C4-2B (cell line): ENCODE measurements around the gene TFB1M.
"Not testable (repeated sequence)": the region's sequence is repeated elsewhere in the genome, so short reads cannot be mapped to it uniquely, and the experiment has no call there.

Source experiments
- H3K27ac ChIP-seq: fragments of 450-650 bp; 2 replicates; pipeline ENCODE4 v1.5.1; 2017
- ZFX ChIP-seq: fragments of 450-650 bp; IDR thresholded peaks from 2 replicates; pipeline ENCODE4 v1.6.1; 2017
- TF ChIP-seq, protein P1 (sequence below): fragments of 450-650 bp; conservative IDR thresholded peaks from 2 replicates; pipeline ENCODE4 v1.5.1; 2017; ENCODE audit warnings: mild to moderate bottlenecking

The TFB1M gene

DNA sequence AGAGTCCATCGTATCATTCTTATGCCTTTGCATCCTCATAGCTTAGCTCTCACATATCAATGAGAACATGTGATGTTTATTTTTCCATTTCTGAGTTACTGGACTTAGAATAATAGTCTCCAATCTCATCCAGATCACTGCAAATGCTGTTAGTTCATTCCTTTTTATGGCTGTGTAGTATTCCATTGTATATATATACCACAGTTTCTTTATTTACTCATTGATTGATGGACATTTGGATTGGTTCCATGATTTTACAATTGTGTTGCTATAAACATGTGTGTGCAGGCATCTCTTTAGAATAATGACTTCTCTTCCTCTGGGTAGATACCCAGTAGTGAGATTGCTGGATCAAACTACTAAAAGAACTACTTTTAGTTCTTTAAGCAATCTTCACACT, 21.0 kb upstream of the TFB1M start:
- TF ChIP-seq, protein P1, sequence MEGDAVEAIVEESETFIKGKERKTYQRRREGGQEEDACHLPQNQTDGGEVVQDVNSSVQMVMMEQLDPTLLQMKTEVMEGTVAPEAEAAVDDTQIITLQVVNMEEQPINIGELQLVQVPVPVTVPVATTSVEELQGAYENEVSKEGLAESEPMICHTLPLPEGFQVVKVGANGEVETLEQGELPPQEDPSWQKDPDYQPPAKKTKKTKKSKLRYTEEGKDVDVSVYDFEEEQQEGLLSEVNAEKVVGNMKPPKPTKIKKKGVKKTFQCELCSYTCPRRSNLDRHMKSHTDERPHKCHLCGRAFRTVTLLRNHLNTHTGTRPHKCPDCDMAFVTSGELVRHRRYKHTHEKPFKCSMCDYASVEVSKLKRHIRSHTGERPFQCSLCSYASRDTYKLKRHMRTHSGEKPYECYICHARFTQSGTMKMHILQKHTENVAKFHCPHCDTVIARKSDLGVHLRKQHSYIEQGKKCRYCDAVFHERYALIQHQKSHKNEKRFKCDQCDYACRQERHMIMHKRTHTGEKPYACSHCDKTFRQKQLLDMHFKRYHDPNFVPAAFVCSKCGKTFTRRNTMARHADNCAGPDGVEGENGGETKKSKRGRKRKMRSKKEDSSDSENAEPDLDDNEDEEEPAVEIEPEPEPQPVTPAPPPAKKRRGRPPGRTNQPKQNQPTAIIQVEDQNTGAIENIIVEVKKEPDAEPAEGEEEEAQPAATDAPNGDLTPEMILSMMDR, result no peak
- no peak for TF ChIP-seq ZFX
- no peak overlapping the region for H3K27ac ChIP-seq

DNA sequence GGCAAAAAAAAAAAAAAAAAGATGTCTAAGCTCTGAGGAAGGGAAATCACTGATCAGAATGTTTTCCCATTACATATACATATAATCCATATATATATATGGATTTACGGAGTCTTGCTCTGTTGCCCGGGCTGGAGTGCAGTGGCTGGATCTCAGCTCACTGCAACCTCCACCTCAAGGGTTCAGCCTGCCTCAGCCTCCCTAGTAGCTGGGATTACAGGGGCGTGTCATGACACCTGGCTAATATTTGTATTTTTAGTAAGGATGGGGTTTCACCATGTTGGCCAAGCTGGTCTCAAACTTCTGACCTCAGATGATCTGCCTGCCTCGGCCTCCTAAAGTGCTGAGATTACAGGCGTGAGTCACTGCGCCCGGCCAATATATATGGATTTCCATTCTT, 19.8 kb upstream of the TFB1M start:
- H3K27ac ChIP-seq, result not testable (repeated sequence)

DNA sequence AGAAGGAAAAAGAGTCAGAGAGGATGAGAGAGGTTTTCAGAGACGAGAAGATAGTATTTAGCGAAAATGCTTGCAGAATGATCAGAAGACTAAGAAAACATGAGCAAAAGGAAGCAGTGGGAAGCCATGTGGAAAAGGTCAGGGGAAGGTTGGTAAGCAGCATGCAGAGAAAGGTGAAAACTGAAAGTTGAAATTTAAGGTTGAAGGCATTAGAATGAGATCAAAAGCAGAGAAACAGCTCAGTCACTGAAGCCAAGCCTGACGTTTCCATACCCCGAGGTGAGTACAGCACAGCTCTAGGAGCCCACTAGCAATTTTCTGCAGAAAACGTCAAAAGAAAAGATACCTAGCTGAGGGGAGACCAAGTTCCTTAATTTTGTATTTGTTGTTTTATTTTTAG, 19.1 kb upstream of the TFB1M start:
- H3K27ac ChIP-seq, result no peak overlapping the region
- no peak for TF ChIP-seq ZFX
- TF ChIP-seq, protein P1, result no peak

DNA sequence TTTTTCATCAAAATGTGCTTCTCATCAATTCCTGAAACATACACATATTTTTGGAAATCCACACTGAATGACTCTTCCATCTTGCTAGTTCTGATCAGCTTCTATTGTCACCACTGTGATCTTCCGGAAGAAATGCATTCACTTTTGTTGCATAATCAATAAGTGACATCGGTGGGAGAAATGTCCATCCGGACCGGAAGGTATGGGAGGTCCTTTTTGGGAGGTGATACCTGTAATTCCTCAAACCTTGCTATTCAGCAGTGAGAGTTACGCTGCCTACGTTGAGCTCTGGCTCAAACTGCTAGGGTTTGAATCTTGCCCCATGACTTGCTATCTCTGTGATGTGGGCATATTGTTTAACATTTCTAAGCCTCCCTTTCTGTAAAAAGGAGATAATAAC, 16.6 kb upstream of the TFB1M start:
- TF ChIP-seq ZFX, result no peak
- TF ChIP-seq, protein P1, result no peak
- H3K27ac ChIP-seq, result no peak overlapping the region

DNA sequence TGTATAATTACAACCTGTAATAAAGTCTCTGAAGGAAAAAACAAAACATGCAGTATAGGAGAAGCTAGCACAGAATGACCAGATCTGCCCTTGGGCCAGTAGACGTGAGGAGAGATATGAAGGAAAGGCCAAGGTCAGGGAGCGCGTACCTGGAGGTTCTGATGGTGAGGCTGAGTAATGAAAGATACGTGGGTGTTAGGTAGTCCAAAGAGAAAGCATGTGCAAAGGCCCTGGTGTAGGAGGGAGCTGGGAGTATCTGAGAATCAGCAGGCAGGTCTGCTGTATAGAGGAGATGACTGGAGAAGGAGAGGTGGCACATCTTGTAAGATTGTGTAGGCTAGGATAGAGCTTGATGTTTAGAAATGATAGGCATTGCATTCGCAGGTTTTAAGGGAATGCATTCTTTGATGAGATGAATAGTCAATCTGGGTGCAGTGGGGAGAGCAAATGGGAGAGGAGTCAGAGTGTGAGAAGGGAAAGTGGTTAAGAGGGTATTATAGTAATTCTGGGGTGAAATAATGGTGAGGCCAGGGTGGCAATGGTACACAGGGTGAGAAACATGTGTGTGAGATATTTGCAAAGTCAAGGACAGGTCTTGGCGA, 15.9 kb upstream of the TFB1M start:
- TF ChIP-seq, protein P1, result no peak
- TF ChIP-seq ZFX, result no peak
- H3K27ac ChIP-seq, result no peak overlapping the region

DNA sequence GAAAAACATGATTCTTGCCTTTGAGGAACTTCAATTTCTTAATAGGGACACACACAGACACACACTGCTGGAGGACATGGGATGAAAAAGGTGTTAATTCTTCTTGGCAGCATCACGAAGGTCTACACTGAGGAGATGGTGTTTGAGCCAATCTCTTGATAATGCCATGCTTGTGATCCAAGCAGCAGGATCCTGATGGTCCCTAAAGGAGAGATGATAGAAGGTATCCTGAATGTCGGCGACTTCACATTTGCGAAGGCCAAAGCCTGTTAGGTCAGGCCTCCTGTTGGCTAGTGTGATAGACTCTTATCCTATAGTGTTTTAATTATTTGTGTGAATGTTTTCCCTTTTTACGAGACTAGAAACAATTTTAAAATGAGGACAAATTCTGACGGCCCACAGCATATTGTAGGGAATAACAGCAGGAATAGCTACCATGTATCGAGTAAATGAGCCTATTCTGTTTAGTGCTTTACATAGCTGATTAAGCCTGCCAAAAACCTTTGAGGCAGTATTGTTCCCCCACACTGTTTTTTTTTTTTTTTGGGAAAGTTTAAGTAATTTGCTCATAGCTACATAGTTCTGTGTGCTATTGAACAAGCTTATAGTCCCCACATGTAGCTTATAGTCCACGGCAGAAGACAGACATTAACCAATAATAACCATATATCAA, 15.3 kb upstream of the TFB1M start:
- no peak overlapping the region for H3K27ac ChIP-seq
- TF ChIP-seq, protein P1, result no peak
- TF ChIP-seq ZFX, result no peak

DNA sequence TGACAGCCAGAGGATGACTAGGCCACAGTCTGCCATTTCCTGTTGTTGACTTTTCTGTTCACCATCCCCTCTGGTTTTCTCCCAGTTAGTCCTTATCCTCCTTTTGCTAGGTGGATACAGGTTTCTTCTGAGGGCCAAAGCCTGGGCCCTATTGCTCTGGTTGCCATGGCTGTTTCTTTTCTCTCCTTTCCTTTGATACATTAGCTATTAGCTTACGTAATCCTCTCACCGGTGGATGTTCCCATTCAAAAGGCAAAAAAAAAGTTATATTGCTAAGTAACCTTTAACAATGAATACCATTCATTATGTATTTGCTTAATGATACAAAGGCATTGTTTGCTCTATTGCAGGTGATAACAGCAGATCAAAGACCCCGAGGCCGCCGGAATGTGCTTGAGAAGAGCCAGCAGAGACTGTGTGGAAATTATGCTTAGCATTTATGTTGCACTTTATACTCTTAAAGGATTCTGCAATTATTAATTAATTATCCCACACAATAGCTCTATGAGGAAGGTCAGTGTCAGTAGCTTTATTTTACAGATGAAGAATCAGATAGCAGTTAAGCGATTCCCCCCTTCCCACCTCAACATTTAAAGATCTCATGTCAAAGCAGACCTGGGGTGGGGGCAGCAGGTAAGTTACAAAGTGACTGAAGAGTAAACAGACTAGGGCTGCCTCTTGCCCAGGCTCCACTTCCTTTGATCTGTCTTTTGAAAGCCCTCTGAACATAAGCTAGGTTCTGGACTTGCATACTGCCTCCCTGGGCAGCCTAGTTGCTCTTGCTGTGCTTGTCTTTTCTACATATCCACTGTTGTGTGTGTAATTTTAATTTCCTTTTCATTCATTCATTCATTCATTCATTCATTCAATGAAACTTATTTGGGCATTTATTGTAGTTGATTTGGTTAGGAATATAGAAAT, 14.5 kb upstream of the TFB1M start:
- H3K27ac ChIP-seq, result no peak overlapping the region
- TF ChIP-seq, protein P1, result no peak
- TF ChIP-seq ZFX, result no peak
